ENCODE measurements around the gene FTO. TPM values are rescaled to one million over a fixed set of nuclear protein-coding genes. Genes with fewer than 3 reads are reported as not detected.

The FTO gene
- total and polyA plus RNA-seq, 2 of the 8 experiments (the other 6 are each of a cell fraction or from before 2014, with no cell fraction given), result 34.5 to 59.8 TPM

GRCh38 chr16:54066451-54067105, 362.6 kb downstream of the FTO start (continued):
- TF ChIP-seq CHD7 (IDR thresholded peaks at IDR 0.05; ENCODE audit: insufficient replicate concordance, low read length) (no peak), PHF8 (conservative IDR thresholded peaks at IDR 0.05; ENCODE audit: low read depth, low read length) (no peak), TAF7 (optimal IDR thresholded peaks at IDR 0.05; ENCODE audit: borderline replicate concordance, low read depth, low read length) (no peak), CHD1 (IDR thresholded peaks at IDR 0.05; ENCODE audit: low read depth, low read length) (no peak), BCL11A (IDR thresholded peaks at IDR 0.05; ENCODE audit: low read depth in 2 of 2, low read length in 2 of 2) (no peak), GTF2F1 (IDR thresholded peaks at IDR 0.05; ENCODE audit: borderline replicate concordance, low read depth, low read length) (no peak), CTCF (IDR thresholded peaks at IDR 0.05; ENCODE audit: control extremely low read depth in 1 of 3, insufficient read depth in 1 of 3, low read depth in 1 of 3, low read length in 3 of 3) (no peak)

Measured in H1 (cell line).